Endothelial cell of umbilical vein (primary cell): ENCODE results near the gene RPTN. TPM values are rescaled to one million over a fixed set of nuclear protein-coding genes. Genes with fewer than 3 reads are reported as not detected.

Experiments used
- BruUV-seq: library from RNA; stranded (reverse); fragments of 400-500 nt; replicated peaks from 2 replicates; lab custom pipeline; 2021; lab: Mats Ljungman, UMichigan
- CTCF ChIA-PET: fragments of 300-600, 350-600 bp; sonication (Branson Sonifier 250); formaldehyde crosslinking; loops from one replicate; lab custom pipeline; 2021; ENCODE audit warnings: antibody characterized with exemption, inconsistent platforms; lab: Charles Lee
- POLR2A ChIA-PET: fragments of 300-600, 350-600 bp; sonication (Branson Sonifier 250); formaldehyde crosslinking; loops from one replicate; lab custom pipeline; 2021; ENCODE audit warnings: antibody characterized with exemption, inconsistent platforms; lab: Charles Lee
- DNase-seq: peaks from one replicate; pipeline ENCODE4 v3.0.0-alpha.2; 2011; ENCODE audit warnings: low read depth, low spot score
- FAIRE-seq: peaks from 2 replicates; lab custom pipeline; 2011; peaks lifted over from hg19 to GRCh38; lab: Jason Lieb, UNC
- H2AFZ ChIP-seq: 2 replicates; pipeline ENCODE4 v1.6.0; 2012; ENCODE audit warnings: low read depth, low read length, control low read depth, inconsistent platforms
- H3K27ac ChIP-seq: 2 replicates; pipeline ENCODE4 v1.5.1; 2011; ENCODE audit warnings: low read depth, mild to moderate bottlenecking, control low read depth, low read length, moderate library complexity; ENCODE audit not compliant: insufficient read depth
- H3K27me3 ChIP-seq, 2 experiments: 2 replicates each; pipeline versions ENCODE4 v1.6.0 to v1.6.1; 2011; ENCODE audit warnings: low read length in 2 of 2, mixed read lengths in 1 of 2; ENCODE audit not compliant: control insufficient read depth in 2 of 2, insufficient read depth in 2 of 2
- H3K36me3 ChIP-seq, 2 experiments: 2 replicates in 1 of 2; 3 replicates in 1 of 2; pipeline ENCODE4 v1.5.1; 2011; ENCODE audit warnings: low read length in 2 of 2, mild to moderate bottlenecking in 1 of 2, moderate library complexity in 1 of 2; ENCODE audit not compliant: control insufficient read depth in 2 of 2, insufficient read depth in 2 of 2; ENCODE audit errors: extremely low read depth in 1 of 2
- H3K4me1 ChIP-seq: 3 replicates; pipeline ENCODE4 v1.5.1; 2011; ENCODE audit warnings: mild to moderate bottlenecking, low read length; ENCODE audit not compliant: control insufficient read depth, insufficient read depth; ENCODE audit errors: extremely low read depth
- H3K4me2 ChIP-seq: 2 replicates; pipeline ENCODE4 v1.6.1; 2011; ENCODE audit warnings: low read length, control low read depth, mixed read lengths; ENCODE audit not compliant: insufficient read depth
- H3K4me3 ChIP-seq, 3 experiments: fragments of 200-600 bp in 1 of 3; sonication (generic), shearing (Covaris generic) in 1 of 3; replicated peaks in 1 of 3; 2 replicates each; pipeline ENCODE4 v1.5.1; 2011 to 2016; ENCODE audit warnings: control low read depth in 3 of 3, low read length in 3 of 3, mild to moderate bottlenecking in 2 of 3, inconsistent platforms in 1 of 3, low read depth in 1 of 3, moderate library complexity in 1 of 3; ENCODE audit not compliant: insufficient read depth in 1 of 3
- H3K79me2 ChIP-seq: 2 replicates; pipeline ENCODE4 v1.6.0; 2012; ENCODE audit warnings: low read length, inconsistent platforms; ENCODE audit not compliant: control insufficient read depth, insufficient read depth
- H3K9ac ChIP-seq: replicated peaks from 2 replicates; pipeline ENCODE3; 2011; ENCODE audit warnings: low read length, control low read depth; ENCODE audit not compliant: insufficient read depth; ENCODE audit errors: extremely low read depth
- H3K9me1 ChIP-seq: replicated peaks from 3 replicates; pipeline ENCODE4 v1.6.0; 2011; ENCODE audit warnings: mild to moderate bottlenecking, low read length; ENCODE audit not compliant: control insufficient read depth, insufficient read depth; ENCODE audit errors: extremely low read depth
- H3K9me3 ChIP-seq: replicated peaks from 2 replicates; pipeline ENCODE4 v1.5.1; 2012; ENCODE audit warnings: low read length, inconsistent platforms; ENCODE audit not compliant: control insufficient read depth, insufficient read depth
- H4K20me1 ChIP-seq: replicated peaks from 2 replicates; pipeline ENCODE3; 2011; ENCODE audit warnings: mild to moderate bottlenecking, low read length; ENCODE audit not compliant: control insufficient read depth, insufficient read depth; ENCODE audit errors: extremely low read depth
- CTCF ChIP-seq, 2 donors: IDR thresholded peaks; 1 replicate in 1 of 2; 2 replicates in 1 of 2; pipeline ENCODE4 v1.5.1; 2011; ENCODE audit warnings: low read length in 2 of 2, mild to moderate bottlenecking in 2 of 2, moderate library complexity in 2 of 2, control low read depth in 1 of 2, inconsistent platforms in 1 of 2, low read depth in 1 of 2; ENCODE audit not compliant: insufficient read depth in 1 of 2; ENCODE audit errors: extremely low read depth in 1 of 2
- EZH2 ChIP-seq: IDR thresholded peaks from 2 replicates; pipeline ENCODE4 v1.6.1; 2012; ENCODE audit warnings: borderline replicate concordance, low read depth, mild to moderate bottlenecking, moderate library complexity, low read length, inconsistent platforms; ENCODE audit not compliant: severe bottlenecking
- GATA2 ChIP-seq: IDR thresholded peaks from 2 replicates; pipeline ENCODE4 v1.7.0; 2011; ENCODE audit warnings: low read depth, mild to moderate bottlenecking, moderate library complexity, mixed read lengths, low read length; ENCODE audit not compliant: insufficient read length, insufficient read depth
- JUN ChIP-seq: IDR thresholded peaks from 2 replicates; pipeline ENCODE4 v1.6.1; 2011; ENCODE audit warnings: borderline replicate concordance, low read depth; ENCODE audit not compliant: insufficient read length, insufficient read depth
- MYC ChIP-seq: IDR thresholded peaks from one replicate; pipeline ENCODE4 v1.6.1; 2011; ENCODE audit warnings: mild to moderate bottlenecking, low read depth, low read length
- POLR2A ChIP-seq: IDR thresholded peaks from 2 replicates; pipeline ENCODE4 v1.6.1; 2012; ENCODE audit warnings: low read depth, mild to moderate bottlenecking, control low read depth, low read length
- POLR2AphosphoS5 ChIP-seq: IDR thresholded peaks from 2 replicates; pipeline ENCODE4 v1.6.1; 2012; ENCODE audit warnings: low read depth, mild to moderate bottlenecking, control low read depth, low read length, moderate library complexity; ENCODE audit not compliant: insufficient read depth
- dilution Hi-C: fragments of 300-500 bp; cut with MboI; formaldehyde crosslinking; loops from one replicate; pipeline ENCODE4 v1.15.0; 2019; ENCODE audit warnings: low sequenced_read_pairs; ENCODE audit not compliant: extremely low pct_ligation_motif_present
- intact Hi-C: fragments of 100-400 bp; cut with micrococcal nuclease; formaldehyde crosslinking; loops from one replicate; pipeline ENCODE4 v1.10.0; 2022
- polyA plus RNA-seq, 4 experiments: library from polyadenylated mRNA; depleted of rRNA in 3 of 4; stranded (reverse) in 3 of 4; unstranded in 1 of 4; fragments of >200 nt; gene quantifications; 2 replicates each; pipeline versions ENCODE4 v1.2.1 to v1.2.3, GENCODE V29; 2011 to 2012; ENCODE audit warnings: missing spikeins in 1 of 4
- total RNA-seq: library from RNA; stranded (reverse); gene quantifications from 2 replicates; pipeline ENCODE4 v1.2.3, GENCODE V29; 2021

RPTN gene
- total and polyA plus RNA-seq, 2 donors (not counting 3 experiments of a cell fraction or from before 2014, with no cell fraction given), result not detected

GRCh38 chr1:152115344-152115743 is 43.7 kb downstream of the RPTN start, which contains the start of gene TCHH:
TCHH (minus strand) TSS chr1:152115444; CDS start chr1:152114080, 1,364 bp downstream.
- Histone ChIP-seq H4K20me1 (no peaks in the 10 kb centered on the region), H2AFZ (no peak within 1 kb of the TSS), H3K4me3 (no peak within 1 kb of the TSS), H3K4me1 (peaks cover 20% of the 10 kb centered on the region), H3K36me3 (no peaks in the 10 kb centered on the region), H3K27ac (no peak within 1 kb of the TSS), H3K9me1 (no peaks in the 10 kb centered on the region), H3K9ac (no peak within 1 kb of the TSS), H3K79me2 (no peaks in the 10 kb centered on the region), H3K4me2 (no peak within 1 kb of the TSS), H3K27me3 (peaks cover 42 to 65% of the 10 kb centered on the region in 2 experiments), H3K9me3 (no peaks in the 10 kb centered on the region)
- intact Hi-C loops, result no loop called here
- dilution Hi-C loops, result no loop called here
- BruUV-seq, result no TSS peak
- no peak for DNase-seq
- no peak for TF ChIP-seq MYC
- no peak for FAIRE-seq
- CTCF ChIA-PET, result no interaction called here
- POLR2A ChIA-PET, result no interaction called here

- H3K4me1 ChIP-seq, result peaks cover 33% of the 10 kb centered on the region
- H3K79me2 ChIP-seq, result no peaks in the 10 kb centered on the region
- H3K9me1 ChIP-seq, result no peaks in the 10 kb centered on the region
- intact Hi-C loops (no loop called here), dilution Hi-C loops (no loop called here)
- TF ChIP-seq JUN (no peak), GATA2 (no peak), MYC (no peak), POLR2A (no peak), CTCF (IDR thresholded peaks at IDR 0.05; ENCODE audit: extremely low read depth in 1 of 2, insufficient read depth in 1 of 2, low read depth in 1 of 2, low read length in 2 of 2) (no peak), EZH2 (peak; percentile 20), POLR2AphosphoS5 (no peak)
- no peak overlapping the region for H3K4me3 ChIP-seq
- no peaks in the 10 kb centered on the region for H4K20me1 ChIP-seq
- ChIA-PET POLR2A (no interaction called here), CTCF (interaction anchor here (1.2 to 4.6 kb wide), 2 partner anchors 60 to 346 kb away, joined by 4 to 28 read pairs; no protein-coding TSS in a partner anchor)
- FAIRE-seq (no peak), DNase-seq (no peak)
- H3K4me2 ChIP-seq, result no peak overlapping the region
- no peak overlapping the region for H3K27ac ChIP-seq
- BruUV-seq, result no TSS peak
- peaks cover 62 to 89% of the 10 kb centered on the region in 2 experiments for H3K27me3 ChIP-seq
- H3K9ac ChIP-seq, result no peak overlapping the region
- H3K36me3 ChIP-seq, result no peaks in the 10 kb centered on the region
- no peaks in the 10 kb centered on the region for H3K9me3 ChIP-seq
- no peak overlapping the region for H2AFZ ChIP-seq
These were observed 46.1 kb downstream of the RPTN start for GRCh38 chr1:152112885-152113432.
